ENCODE measurements around the gene LAMA5.
A peak's percentile ranks its signal among the peaks of the same experiment; 100 is the strongest.

GRCh38 chr20:62405108-62405980, 38.2 kb upstream of the LAMA5 start:
- peak; percentile 24 to 66 (median 48) for TF ChIP-seq CTCF (IDR thresholded peaks at IDR 0.05 in 4 of 5, conservative IDR thresholded peaks at IDR 0.05 in 1 of 5)
- no peak for TF ChIP-seq POLR2A (IDR thresholded peaks at IDR 0.05)

Data from gastrocnemius medialis (tissue), 4 donors.